GDM1 (cell line): ENCODE data around the gene TYW1.
"Not testable (repeated sequence)": the region's sequence is repeated elsewhere in the genome, so short reads cannot be mapped to it uniquely, and the experiment has no call there.

Source experiments
- DNase-seq: peaks from one replicate; lab custom pipeline; 2025; lab: John Stamatoyannopoulos, UW

The TYW1 gene

GRCh38 chr7:66994691-66995049 is 2.0 kb upstream of the TYW1 start:
- peak; percentile 22 for DNase-seq

- DNase-seq, result peak; percentile 95
Observed at GRCh38 chr7:66995050-66995776, 1.4 kb upstream of the TYW1 start, which contains the start of gene SBDS. TSS of gene SBDS (minus strand) at chr7:66995586. CDS start at chr7:66995417, 169 bp downstream.

- DNase-seq, result not testable (repeated sequence)
Observed at GRCh38 chr7:67000601-67001258, 4.1 kb downstream of the TYW1 start.

- DNase-seq, result not testable (repeated sequence)
Observed at GRCh38 chr7:67004145-67004544, 7.5 kb downstream of the TYW1 start.

GRCh38 chr7:67006965-67007364 is 10.3 kb downstream of the TYW1 start:
- DNase-seq, result no peak

GRCh38 chr7:67008260-67008659 is 11.6 kb downstream of the TYW1 start:
- no peak for DNase-seq

- DNase-seq, result not testable (repeated sequence)
Observed at GRCh38 chr7:67009677-67010076, 13.0 kb downstream of the TYW1 start.

GRCh38 chr7:67014076-67014622 is 17.5 kb downstream of the TYW1 start:
- DNase-seq, result not testable (repeated sequence)

GRCh38 chr7:67017971-67018370 is 21.3 kb downstream of the TYW1 start:
- DNase-seq, result not testable (repeated sequence)

GRCh38 chr7:67018940-67019339 is 22.3 kb downstream of the TYW1 start:
- DNase-seq, result no peak

- no peak for DNase-seq
Observed at GRCh38 chr7:67019562-67020390, 23.1 kb downstream of the TYW1 start.

GRCh38 chr7:67021260-67021659 is 24.6 kb downstream of the TYW1 start:
- no peak for DNase-seq

- no peak for DNase-seq
Observed at GRCh38 chr7:67022511-67022910, 25.9 kb downstream of the TYW1 start.

- not testable (repeated sequence) for DNase-seq
Observed at GRCh38 chr7:67025459-67025858, 28.8 kb downstream of the TYW1 start.

- DNase-seq, result not testable (repeated sequence)
Observed at GRCh38 chr7:67031685-67032084, 35.1 kb downstream of the TYW1 start.

GRCh38 chr7:67033251-67033650 is 36.6 kb downstream of the TYW1 start:
- DNase-seq, result no peak

GRCh38 chr7:67036432-67037395 is 40.1 kb downstream of the TYW1 start:
- DNase-seq, result not testable (repeated sequence)

- not testable (repeated sequence) for DNase-seq
Observed at GRCh38 chr7:67040832-67041231, 44.2 kb downstream of the TYW1 start.

GRCh38 chr7:67042781-67043558 is 46.3 kb downstream of the TYW1 start:
- DNase-seq, result not testable (repeated sequence)

- DNase-seq, result not testable (repeated sequence)
Observed at GRCh38 chr7:67043559-67043930, 46.9 kb downstream of the TYW1 start.
